SU-DHL-6 (cell line): ENCODE data around the gene TEX19.

Experiments
- EZH2phosphoT487 ChIP-seq: fragments of 200-600 bp; sonication (generic), shearing (Covaris generic); conservative IDR thresholded peaks from 2 replicates; pipeline ENCODE4 v1.6.1; 2018; ENCODE audit warnings: mild to moderate bottlenecking, antibody characterized with exemption, low read length, moderate library complexity, mixed read lengths
- TF ChIP-seq, protein P1 (sequence below): fragments of 200-600 bp; sonication (generic); IDR thresholded peaks from one replicate; pipeline ENCODE4 v1.5.1; 2017; ENCODE audit warnings: antibody characterized with exemption, mild to moderate bottlenecking, low read length, moderate library complexity; ENCODE audit not compliant: insufficient read depth, poor library complexity, severe bottlenecking

DNA sequence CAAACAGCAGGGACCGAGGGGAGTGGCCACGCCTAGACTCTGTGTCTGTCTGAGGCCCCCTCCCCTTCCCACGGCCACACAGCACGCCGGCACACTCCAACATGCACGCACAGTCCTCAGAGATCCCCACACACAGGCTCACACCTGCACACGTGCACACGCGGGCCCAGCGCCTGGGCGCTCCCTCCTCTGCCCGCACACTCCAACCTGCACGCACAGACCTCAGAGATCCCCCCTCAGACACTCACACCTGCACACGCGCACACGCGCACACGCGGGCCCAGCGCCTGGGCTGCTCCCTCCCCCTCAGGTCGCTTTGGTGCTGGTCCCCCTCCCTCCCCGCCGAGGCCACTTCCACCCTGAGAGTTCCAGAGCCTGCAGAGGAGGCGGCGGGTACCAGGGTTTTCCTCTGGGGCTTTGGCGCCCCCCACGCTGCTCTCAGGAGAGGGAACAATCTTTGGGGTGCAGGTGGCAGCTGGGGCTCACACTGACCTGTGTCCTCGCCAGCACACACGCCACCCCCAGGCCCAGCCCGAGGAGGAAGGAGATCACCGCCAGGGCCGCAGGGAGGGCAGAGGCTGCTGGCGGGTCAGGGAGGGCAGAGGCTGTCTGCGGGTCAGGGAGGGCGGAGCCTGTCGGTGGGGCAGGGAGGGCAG, 43.2 kb upstream of the TEX19 start:
- TF ChIP-seq, protein P1, sequence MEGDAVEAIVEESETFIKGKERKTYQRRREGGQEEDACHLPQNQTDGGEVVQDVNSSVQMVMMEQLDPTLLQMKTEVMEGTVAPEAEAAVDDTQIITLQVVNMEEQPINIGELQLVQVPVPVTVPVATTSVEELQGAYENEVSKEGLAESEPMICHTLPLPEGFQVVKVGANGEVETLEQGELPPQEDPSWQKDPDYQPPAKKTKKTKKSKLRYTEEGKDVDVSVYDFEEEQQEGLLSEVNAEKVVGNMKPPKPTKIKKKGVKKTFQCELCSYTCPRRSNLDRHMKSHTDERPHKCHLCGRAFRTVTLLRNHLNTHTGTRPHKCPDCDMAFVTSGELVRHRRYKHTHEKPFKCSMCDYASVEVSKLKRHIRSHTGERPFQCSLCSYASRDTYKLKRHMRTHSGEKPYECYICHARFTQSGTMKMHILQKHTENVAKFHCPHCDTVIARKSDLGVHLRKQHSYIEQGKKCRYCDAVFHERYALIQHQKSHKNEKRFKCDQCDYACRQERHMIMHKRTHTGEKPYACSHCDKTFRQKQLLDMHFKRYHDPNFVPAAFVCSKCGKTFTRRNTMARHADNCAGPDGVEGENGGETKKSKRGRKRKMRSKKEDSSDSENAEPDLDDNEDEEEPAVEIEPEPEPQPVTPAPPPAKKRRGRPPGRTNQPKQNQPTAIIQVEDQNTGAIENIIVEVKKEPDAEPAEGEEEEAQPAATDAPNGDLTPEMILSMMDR, result no peak
- TF ChIP-seq EZH2phosphoT487, result no peak
